HG02938 (cell line): ENCODE measurements around the gene FUBP1.
A peak's percentile ranks its signal among the peaks of the same experiment; 100 is the strongest.
"Not testable (repeated sequence)": the region's sequence is repeated elsewhere in the genome, so short reads cannot be mapped to it uniquely, and the experiment has no call there.

ENCODE experiments used
- ATAC-seq: cut with Tn5 transposase; IDR thresholded peaks from one replicate; pipeline ENCODE4 v1.9.1; 2021; ENCODE audit warnings: mild to moderate bottlenecking, moderate library complexity; ENCODE audit not compliant: unreplicated experiment

The FUBP1 gene

DNA sequence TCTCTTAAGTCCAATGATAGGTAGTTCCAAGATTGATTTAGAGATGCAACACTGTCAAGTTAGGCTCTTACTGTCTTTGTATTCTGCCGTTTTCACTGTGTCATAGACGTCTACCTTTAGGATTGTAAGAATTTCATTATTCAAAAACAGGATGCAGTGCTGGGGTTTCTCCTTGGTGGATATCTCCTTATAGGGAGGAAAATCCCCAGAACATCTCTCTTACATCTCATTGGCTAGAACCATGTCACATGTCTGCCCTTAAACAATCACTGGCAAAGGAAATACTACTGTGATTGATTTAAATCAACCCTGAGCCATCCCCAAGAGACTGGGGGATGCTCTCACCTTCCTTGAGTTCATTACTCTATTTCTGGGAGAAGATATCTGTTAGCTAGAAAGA lies 10.9 kb upstream of the FUBP1 start:
- ATAC-seq: no peak

DNA sequence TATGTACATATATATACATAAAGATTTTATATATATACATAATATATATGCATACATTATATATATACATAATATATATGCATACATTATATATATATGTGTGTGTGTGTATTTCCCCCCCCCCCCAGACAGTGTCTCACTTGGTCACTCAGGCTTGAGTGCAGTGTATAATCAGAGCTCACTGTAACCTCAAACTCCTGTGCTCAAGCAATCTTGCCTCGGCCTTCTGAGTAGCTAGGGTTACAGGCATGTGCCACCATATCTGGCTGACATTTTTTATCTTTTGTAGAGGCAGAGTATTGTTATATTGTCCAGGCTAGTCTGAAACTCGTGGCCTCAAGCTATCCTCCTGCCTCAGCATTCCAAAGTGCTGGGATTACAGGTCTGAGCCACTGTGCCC lies 9.0 kb upstream of the FUBP1 start:
- ATAC-seq: no peak

DNA sequence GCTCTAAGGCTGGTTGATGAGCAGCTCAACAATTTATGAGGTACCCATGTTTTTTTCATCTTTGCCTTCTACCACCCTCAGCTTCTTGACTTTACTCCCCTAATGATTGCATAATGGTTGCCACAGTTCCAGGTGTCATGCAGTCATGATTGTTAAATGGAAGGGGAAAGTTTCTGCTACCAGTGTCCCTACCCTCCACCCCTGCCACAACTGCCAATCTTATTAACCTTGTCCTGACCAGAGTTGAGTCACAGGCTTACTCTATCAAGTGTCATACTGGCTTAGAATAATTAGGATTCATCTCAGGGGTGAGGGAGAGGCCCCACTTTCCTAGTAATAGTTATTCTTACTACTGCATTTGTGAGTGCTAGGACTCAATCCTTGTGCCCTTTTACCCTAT lies 7.9 kb upstream of the FUBP1 start:
- no peak for ATAC-seq

DNA sequence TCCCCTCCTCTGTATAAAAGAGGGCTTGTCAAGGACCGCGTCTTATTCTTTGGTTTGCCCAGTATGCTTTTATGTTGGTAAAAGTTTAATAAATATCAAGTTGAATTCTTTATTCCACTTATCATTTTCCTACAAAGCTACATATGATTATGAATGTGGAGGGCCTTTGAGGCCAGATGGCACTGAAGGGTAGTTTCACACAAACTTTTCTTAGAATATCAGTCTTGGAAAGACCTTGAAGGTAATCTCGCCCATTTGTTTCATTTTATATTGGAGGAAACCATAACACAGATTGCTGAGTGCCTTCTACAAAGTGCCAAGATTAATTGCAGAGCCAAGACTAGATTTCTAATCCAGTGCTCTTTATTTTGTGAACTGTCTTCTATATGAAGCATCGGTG lies 5.8 kb upstream of the FUBP1 start:
- no peak for ATAC-seq

DNA sequence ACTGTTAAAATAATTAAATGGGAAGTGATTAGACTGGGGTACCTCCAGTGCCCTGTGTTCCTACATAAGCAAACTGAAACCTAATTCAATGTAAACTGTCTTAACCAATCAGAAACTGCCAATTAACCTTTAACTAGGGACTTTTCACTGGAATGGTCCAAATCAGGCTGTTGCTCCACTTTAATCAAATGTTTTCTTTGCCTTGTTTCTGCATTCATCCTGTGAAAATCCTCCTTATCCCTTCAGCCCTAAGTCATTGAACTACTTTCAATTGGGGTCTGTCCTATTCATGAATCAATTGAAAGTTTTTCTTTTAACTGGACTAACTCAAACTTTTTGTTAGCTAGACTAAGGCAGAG lies 5.1 kb upstream of the FUBP1 start:
- ATAC-seq: no peak

DNA sequence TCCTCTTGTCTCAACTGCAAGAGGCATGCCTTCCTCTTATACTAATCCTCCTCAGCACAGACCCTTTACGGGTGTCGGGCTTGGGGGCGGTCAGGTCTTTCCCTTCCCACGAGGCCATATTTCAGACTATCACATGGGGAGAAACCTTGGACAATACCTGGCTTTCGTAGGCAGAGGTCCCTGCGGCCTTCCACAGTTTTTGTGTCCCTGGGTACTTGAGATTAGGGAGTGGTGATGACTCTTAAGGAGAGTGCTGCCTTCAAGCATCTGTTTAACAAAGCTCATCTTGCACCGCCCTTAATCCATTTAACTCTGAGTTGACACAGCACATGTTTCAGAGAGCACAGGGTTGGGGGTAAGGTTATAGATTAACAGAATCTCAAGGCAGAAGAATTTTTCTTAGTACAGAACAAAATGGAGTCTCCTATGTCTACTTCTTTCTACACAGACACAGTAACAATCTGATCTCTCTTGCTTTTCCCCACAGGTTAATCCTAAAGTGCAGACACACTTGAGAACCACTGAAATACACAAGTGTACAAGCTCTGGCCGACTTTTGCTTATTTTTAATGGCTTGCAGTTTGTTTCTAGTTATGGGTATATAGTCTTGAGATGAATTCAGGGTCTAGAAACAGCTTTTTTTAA lies 4.6 kb upstream of the FUBP1 start:
- not testable (repeated sequence) for ATAC-seq

DNA sequence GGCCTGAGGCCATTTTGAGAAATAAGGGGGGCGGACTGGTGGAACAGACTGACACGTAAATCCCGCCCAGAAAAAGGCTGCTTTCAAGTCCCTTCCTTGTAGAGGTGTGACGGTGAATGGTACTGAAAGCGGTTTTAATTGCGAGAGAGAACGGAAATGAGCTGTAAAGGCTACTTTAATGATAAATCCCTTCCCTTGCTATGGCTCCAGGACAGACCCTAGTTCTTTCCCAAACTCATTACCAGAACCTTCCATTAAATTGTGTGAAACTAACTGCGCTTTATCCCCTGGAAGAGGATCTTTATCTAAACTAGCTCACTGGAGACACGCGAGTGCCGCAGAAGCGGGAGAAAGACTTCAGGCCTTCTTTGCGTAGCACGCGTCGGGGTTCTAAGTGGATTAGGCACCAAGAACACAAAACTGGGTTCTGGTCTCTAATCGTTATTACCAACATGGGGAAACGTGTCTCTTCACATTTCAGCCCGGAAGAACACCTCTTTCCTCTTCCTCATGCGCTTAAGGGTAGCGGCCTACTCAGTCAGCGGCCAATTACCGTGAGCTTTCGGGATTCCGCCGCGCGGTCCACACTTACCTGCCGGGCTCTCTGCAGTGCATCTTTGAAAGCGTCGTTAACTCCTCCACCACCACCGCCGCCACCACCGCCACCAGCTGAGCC lies 441 bp downstream of the FUBP1 start:
- ATAC-seq: peak; percentile 69

DNA sequence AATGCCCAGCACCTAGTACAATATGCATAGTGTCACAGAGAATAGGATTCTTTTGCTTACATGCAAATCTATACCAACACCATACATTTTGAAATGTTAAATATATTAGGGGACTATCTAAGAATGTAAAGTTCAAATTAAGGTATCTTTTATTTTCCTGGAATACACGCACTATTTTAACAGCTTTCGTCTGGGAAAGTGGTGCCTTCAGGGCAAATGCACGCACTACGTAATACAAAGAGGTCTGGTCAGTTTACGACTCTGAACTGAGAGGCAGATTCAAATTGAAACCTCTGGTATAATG lies 931 bp downstream of the FUBP1 start:
- ATAC-seq: peak; percentile 0

DNA sequence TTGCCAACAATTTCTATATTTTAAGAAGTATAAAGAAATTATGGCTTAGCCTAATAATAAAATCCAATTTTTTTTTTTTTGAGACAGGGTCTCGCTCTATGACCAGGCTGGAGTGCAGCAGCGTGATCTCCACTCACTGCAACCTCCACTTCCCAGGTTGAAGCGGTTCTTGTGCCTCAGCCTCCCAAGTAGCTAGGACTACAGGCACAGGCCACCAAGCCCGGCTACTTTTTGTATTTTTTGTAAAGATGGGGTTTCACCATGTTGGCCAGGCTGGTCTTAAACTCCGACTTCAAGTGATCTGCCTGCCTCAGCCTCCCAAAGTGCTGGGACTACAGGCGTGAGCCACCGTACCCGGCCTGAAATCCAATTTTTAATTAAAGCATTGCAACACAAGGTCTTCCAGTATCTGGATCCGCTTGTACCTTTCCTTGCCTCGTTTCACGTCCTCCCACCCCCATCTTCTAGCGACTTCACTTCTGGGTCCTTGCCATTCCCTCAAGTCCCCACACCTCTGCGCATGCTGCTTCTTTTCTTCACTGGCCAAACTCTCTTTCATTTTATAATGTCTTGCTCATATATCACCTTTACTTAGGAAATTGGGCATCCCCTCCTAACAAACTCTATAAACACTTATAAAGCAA lies 2.3 kb downstream of the FUBP1 start:
- no peak for ATAC-seq

DNA sequence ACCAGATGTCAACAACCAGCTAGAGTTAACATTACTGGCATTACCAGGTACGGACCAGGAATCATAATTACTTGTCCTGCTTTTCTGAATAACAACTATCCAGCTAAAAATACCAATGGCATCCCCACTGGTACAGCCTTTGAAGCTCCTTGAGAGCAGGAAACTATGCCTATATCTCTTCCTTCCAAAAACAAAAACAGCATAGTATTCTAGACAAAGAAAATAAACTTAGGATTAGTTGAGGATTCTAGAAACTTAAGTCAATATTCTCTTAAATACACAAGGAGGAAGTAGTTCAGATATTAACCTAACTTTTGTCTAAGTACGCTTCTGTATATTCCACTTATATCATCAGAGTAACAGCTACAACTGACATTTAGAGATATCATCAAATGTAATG lies 3.0 kb downstream of the FUBP1 start:
- ATAC-seq: no peak

DNA sequence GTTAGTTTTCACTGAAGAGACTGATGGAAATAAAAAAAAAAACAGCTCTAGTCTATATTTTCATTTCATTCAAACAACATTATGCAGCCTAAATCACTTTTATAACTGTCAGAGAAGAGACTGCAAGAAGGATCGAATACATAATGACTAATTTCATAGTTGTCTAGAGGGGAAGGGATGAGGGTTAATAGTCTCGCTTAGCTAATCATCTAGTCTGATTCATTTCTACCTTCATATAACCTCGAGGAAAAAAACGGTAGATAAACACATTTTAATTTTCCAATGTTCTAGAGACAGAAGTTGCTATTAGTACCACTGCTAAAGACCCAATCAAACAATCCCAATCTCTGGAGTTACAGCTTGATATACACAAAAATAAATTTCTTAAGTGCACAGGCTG lies 3.5 kb downstream of the FUBP1 start:
- ATAC-seq: no peak

DNA sequence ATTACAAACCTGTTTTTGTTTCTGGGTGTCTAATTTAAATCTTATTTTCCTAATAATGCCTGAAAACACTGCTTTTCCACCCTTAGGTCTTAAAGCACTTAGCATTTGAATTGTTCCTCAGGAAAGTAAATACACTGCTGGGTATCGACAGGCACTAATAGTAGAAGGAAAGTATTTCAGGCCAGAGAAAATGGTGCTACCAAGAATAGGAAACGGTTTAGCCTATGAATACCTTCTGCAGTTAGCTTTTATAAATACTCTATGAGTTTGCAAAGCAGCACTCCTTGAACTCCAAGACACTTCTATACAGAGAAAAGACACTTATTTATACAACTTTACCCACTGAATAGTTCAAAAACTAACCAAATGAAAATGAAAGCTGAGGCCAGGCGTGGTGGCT lies 6.8 kb downstream of the FUBP1 start:
- ATAC-seq: no peak

DNA sequence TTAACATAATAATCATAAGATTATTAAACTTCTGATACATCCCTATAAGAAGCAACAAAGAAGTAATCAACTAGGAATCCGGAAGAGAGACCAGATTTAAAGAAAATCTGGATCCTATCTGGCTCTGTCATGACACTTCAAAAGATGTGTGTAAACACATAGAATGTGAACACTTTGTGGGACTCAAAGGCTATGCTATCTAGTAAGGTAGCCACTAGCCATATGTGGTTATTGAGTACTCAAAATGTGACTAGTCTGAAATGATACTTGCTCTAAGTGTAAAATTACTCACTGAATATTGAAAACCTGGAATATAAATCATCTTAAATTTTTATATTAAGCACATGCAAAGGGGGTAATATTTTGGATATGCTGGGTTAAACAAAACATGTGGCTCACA lies 8.7 kb downstream of the FUBP1 start:
- ATAC-seq: no peak

DNA sequence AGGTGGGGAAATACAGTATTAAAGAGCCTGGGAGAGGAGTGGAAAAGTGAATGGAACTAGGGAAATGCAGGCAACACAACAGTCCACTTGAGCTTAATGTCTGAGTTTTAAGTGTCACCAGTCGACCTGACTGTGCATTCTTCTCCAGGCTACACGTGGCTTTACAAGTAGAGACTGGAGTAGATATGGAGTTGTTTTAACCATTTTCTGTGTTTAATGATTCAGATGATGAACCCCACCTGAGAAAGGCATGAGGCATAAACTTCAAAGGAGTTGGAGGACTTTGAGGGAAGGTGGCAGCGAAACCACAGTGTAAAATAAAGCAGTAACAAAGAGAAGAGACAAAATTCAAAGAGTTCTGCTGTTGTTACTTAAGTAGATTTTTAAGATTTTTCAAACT lies 12.6 kb downstream of the FUBP1 start:
- ATAC-seq: no peak

DNA sequence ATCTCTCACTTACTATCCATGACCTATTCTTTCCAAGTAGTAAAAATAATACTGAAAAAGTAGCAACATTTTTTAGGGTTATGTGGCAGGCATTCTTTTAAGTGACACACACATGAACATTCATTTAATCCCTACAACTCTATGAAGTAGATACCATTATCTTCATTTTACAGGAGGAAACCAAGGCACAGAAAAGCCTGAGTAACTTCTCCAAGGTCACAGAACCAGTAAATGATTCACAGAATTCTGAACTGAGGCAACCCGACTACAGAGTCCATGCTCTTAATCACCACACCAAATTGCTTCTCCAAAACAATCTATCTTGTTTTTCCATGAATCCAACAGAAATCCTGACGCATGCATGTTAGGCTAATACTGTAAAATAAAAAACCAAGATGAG lies 17.5 kb downstream of the FUBP1 start:
- ATAC-seq: no peak

DNA sequence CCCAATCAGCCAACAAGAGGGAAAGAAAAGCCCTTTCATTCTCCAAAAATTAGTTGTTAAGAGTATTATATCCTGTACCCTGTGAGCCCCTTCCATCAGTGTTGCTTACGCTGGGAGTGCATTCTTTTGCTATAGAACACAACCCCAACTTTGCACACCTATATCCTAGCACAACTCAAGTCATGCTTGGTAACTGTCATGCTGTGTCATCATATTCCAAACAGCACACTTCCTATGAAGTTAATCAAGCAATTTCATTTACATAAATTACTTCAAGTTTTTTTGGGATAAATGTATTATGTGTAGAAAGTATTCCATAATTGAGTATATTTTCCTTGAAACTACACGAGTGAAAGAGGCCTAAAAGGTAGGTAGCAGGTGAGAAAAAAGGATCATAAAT lies 20.0 kb downstream of the FUBP1 start:
- ATAC-seq: no peak

DNA sequence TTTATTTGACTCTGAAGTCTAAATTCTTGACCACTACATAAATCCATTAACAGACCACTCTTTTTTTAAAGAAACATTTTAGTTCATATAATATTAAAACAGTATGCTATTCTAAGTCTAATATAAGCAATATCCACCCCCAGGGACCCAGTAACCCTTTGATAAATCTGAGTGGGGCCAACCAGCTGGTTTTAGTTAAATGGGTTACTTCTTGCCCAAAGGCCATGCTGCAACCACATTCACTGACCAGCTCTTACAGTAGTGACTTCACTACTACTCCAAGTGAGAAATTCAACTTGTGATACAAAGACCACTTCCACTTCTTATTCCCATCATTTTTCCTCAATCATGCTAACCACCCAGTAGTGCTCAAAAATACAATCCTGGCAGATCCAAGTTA lies 20.5 kb downstream of the FUBP1 start:
- no peak for ATAC-seq

DNA sequence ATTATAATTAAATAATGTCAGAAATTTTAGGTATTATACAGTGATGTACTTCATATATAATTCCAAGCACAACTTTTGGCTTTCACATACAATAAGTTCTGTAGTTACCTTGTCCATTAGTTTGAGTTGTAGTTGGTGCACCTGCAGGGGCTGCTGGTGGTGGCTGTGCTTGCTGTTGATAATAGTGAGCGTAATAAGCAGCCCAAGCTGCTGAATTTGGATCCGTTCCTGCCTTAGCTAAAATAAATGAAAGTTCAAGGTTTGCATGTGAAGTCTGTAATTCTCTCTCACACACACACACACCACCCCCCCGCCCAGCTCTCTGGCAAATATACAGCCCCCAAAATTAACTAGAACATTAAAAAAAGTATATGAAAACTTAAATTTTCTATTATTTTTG lies 22.4 kb downstream of the FUBP1 start:
- no peak for ATAC-seq

DNA sequence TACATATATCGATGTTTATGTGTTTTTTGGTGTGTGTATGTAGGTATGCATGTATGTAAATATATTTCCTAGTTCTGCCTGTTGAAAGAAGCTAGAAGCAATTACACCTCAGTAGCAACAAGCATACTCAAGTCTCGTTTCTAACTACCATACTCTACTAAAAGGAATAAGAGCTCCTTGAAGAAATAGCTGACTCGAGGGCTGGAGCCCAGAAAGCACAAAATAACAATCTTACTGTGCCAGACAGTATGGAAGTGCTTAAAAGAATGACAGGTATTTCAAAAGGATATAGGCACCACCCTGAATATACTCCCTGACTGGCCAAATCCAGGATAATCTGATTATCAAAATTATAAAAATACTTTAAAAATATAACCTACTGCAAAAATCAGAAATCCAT lies 23.2 kb downstream of the FUBP1 start:
- ATAC-seq: no peak

DNA sequence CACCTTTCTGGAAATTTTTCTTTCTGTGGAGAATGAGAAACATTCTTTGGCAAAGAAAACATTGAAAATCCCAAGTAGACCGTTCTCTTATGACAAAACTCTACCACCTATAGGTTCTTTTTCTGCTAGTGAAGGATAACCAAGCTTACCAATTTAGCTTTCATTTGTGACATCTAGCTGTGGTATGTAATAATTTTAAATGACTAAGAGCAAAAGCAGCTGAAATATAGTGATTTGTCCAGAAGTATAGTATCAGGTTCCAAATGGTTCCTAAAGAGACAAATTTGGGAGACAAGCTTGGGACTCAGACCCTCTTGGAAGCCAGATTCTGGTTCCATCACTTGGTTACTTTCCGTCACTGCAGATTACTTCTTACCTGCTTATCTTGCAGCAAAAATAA lies 24.4 kb downstream of the FUBP1 start:
- ATAC-seq: no peak

DNA sequence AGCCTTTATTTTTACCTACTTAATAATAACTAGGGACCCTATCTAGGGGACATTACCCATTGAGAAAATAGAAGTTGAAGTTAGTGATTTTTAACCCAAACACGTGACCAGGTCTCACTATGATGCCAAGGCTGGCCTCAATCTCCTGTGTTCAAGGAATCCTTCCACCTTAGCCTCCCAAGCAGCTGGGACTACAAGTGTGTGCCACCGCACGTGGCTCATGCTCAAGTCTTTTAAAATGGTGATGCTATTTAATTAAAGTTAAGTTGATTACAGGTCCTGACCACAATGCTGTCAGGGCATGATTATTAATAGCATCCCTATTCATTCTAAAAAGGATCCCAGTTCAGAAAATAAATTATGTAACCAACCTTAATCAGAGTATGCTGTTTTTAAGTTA lies 25.0 kb downstream of the FUBP1 start:
- ATAC-seq: no peak

DNA sequence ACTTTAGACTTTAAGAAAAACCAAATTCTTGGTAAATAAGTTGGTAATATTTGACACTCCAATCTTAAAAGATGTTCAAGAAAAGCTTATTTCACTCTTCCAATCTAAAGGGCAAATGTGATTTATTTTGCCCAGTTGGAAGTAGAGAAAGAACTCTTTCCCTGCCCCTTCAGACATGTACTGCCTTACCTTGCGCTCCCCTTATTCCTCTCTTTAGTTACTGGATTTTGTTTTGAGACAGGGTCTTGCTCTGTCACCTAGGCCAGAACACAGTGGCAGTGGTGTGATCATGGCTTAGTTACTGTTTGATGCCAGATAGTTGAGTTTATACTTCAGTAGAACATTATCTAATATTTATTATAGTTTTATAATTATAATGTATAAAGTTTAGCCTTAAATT lies 27.5 kb downstream of the FUBP1 start:
- no peak for ATAC-seq

DNA sequence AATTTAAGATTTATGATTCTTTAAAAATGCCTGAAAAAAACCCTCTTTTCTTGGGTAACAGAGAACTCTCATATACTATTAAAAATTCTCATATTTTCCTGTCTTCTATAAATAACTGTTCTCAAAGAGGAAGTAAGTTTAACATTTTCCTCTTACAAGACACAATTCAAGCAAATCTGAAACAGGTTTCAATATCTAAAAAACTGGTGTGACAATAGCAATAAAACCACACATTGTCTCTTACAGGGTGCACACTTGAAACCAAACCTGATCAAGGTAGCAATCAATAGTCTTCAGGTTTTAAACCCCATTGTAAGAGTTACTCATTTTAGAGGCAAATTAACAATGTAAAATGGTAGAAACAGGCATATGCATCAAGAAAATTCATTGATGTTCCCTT lies 28.0 kb downstream of the FUBP1 start:
- peak; percentile 66 for ATAC-seq
